HL-60 (cell line): Measurements from ENCODE around the gene IMMP2L.

Source experiments
- DNase-seq, 2 experiments: peaks; one replicate each; pipeline ENCODE4 v3.0.0-alpha.2; 2010 to 2020; ENCODE audit warnings: low read depth in 1 of 2, low spot score in 1 of 2
- H3K27ac ChIP-seq: fragments of 250-450 bp; sonication (Bioruptor Pico); replicated peaks from 2 replicates; pipeline ENCODE4 v1.5.1; 2020; ENCODE audit warnings: mild to moderate bottlenecking, moderate library complexity
- H3K27me3 ChIP-seq: fragments of 250-450 bp; sonication (Bioruptor Pico); 2 replicates; pipeline ENCODE4 v1.5.1; 2021; ENCODE audit warnings: mild to moderate bottlenecking, moderate library complexity; ENCODE audit not compliant: insufficient read depth, poor library complexity, severe bottlenecking
- H3K4me3 ChIP-seq: replicated peaks from 2 replicates; pipeline ENCODE4 v1.5.1; 2011; ENCODE audit warnings: mild to moderate bottlenecking, control low read depth, low read length; ENCODE audit not compliant: insufficient read depth
- CTCF ChIP-seq: IDR thresholded peaks from one replicate; pipeline ENCODE4 v1.5.1; 2011; ENCODE audit warnings: low read length, control low read depth, inconsistent platforms; ENCODE audit not compliant: insufficient read depth
- GABPA ChIP-seq: IDR thresholded peaks from 2 replicates; pipeline ENCODE4 v1.6.1; 2012; ENCODE audit warnings: low read depth
- POLR2AphosphoS5 ChIP-seq: IDR thresholded peaks from 2 replicates; pipeline ENCODE4 v1.6.1; 2012; ENCODE audit warnings: low read depth
- REST ChIP-seq: IDR thresholded peaks from 2 replicates; pipeline ENCODE4 v1.6.1; 2012; ENCODE audit warnings: low read depth; ENCODE audit not compliant: insufficient replicate concordance
- SPI1 ChIP-seq: IDR thresholded peaks from 2 replicates; pipeline ENCODE4 v1.6.1; 2012; ENCODE audit warnings: low read depth, mild to moderate bottlenecking, borderline replicate concordance

Gene IMMP2L

GRCh38 chr7:111210043-111210442, 352.2 kb downstream of the IMMP2L start:
- Histone ChIP-seq H3K27ac (no peak overlapping the region), H3K4me3 (no peak overlapping the region), H3K27me3 (no peaks in the 10 kb centered on the region)
- TF ChIP-seq POLR2AphosphoS5, result no peak
- no peak for TF ChIP-seq REST
- no peak for TF ChIP-seq SPI1
- TF ChIP-seq GABPA, result no peak
- no peak for TF ChIP-seq CTCF
- DNase-seq, result no peak

- no peak for DNase-seq
- Histone ChIP-seq H3K27me3 (no peaks in the 10 kb centered on the region), H3K27ac (no peak overlapping the region), H3K4me3 (no peak overlapping the region)
- TF ChIP-seq REST (no peak), GABPA (no peak), SPI1 (no peak), CTCF (no peak), POLR2AphosphoS5 (no peak)
Observed at GRCh38 chr7:111205251-111205650, 357.0 kb downstream of the IMMP2L start.

GRCh38 chr7:111202321-111202720, 360.0 kb downstream of the IMMP2L start:
- TF ChIP-seq GABPA (no peak), REST (no peak), SPI1 (no peak), POLR2AphosphoS5 (no peak)
- H3K27ac ChIP-seq, result no peak overlapping the region
- H3K4me3 ChIP-seq, result no peak overlapping the region
- H3K27me3 ChIP-seq, result no peaks in the 10 kb centered on the region
- no peak for DNase-seq

GRCh38 chr7:111199643-111200042, 362.6 kb downstream of the IMMP2L start:
- no peak for DNase-seq
- TF ChIP-seq SPI1 (no peak), REST (no peak), GABPA (no peak), CTCF (no peak), POLR2AphosphoS5 (no peak)
- no peaks in the 10 kb centered on the region for H3K27me3 ChIP-seq
- H3K4me3 ChIP-seq, result no peak overlapping the region
- H3K27ac ChIP-seq, result no peak overlapping the region
